GM19395 (cell line): ENCODE measurements around the gene CILP.
"Not testable (repeated sequence)": the region's sequence is repeated elsewhere in the genome, so short reads cannot be mapped to it uniquely, and the experiment has no call there.

Experiments used
- ATAC-seq: cut with Tn5 transposase; IDR thresholded peaks from one replicate; pipeline ENCODE4 v1.9.1; 2021; ENCODE audit warnings: mild to moderate bottlenecking, moderate library complexity; ENCODE audit not compliant: unreplicated experiment

CILP gene, protein sequence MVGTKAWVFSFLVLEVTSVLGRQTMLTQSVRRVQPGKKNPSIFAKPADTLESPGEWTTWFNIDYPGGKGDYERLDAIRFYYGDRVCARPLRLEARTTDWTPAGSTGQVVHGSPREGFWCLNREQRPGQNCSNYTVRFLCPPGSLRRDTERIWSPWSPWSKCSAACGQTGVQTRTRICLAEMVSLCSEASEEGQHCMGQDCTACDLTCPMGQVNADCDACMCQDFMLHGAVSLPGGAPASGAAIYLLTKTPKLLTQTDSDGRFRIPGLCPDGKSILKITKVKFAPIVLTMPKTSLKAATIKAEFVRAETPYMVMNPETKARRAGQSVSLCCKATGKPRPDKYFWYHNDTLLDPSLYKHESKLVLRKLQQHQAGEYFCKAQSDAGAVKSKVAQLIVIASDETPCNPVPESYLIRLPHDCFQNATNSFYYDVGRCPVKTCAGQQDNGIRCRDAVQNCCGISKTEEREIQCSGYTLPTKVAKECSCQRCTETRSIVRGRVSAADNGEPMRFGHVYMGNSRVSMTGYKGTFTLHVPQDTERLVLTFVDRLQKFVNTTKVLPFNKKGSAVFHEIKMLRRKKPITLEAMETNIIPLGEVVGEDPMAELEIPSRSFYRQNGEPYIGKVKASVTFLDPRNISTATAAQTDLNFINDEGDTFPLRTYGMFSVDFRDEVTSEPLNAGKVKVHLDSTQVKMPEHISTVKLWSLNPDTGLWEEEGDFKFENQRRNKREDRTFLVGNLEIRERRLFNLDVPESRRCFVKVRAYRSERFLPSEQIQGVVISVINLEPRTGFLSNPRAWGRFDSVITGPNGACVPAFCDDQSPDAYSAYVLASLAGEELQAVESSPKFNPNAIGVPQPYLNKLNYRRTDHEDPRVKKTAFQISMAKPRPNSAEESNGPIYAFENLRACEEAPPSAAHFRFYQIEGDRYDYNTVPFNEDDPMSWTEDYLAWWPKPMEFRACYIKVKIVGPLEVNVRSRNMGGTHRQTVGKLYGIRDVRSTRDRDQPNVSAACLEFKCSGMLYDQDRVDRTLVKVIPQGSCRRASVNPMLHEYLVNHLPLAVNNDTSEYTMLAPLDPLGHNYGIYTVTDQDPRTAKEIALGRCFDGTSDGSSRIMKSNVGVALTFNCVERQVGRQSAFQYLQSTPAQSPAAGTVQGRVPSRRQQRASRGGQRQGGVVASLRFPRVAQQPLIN

DNA sequence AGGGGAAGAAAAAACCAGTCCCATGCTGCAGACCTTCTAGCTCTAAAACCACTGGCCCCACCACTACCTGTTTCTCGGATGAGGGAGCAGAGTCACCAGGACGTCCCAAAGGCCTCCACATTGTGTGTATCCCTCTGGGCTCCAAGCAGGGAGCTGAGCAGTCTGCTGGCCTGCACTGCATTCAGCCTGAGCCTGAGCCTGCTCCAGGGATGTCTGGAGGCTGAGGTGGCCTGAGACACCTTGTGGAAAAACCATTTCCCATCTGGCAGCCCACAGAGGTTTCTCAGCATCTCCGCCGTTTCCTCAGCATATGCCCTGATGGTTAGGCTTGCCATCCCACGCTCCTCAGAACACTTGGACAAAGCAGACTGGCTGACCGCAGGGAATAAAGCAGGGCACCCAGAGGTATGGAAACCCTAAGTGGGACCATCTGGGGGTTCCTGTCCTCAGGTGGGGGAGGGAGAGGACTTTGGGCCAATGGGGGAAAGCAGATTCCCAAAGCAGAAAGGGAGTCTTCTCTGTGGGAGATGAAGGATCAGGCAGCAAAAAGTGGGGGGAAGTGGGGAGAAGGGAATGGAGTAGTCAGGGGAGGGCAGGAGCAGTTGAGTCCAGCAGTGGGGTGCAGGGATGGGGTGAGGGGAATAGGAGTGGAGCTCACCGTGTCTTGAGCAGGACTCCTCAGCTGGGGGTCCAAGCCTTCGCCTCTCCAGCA lies at the start of gene CILP:
CILP (minus strand) TSS at position 704 of the 712 bp plus-strand sequence. CDS start 1,718 bp downstream, outside the sequence.
- no peak for ATAC-seq

- no peak for ATAC-seq
Measured at GRCh38 chr15:65260968-65261367, 49.7 kb upstream of the CILP start.

- ATAC-seq: no peak
Measured at GRCh38 chr15:65259367-65259797, 48.1 kb upstream of the CILP start.

- no peak for ATAC-seq
Measured at GRCh38 chr15:65258375-65259262, 47.3 kb upstream of the CILP start.

DNA sequence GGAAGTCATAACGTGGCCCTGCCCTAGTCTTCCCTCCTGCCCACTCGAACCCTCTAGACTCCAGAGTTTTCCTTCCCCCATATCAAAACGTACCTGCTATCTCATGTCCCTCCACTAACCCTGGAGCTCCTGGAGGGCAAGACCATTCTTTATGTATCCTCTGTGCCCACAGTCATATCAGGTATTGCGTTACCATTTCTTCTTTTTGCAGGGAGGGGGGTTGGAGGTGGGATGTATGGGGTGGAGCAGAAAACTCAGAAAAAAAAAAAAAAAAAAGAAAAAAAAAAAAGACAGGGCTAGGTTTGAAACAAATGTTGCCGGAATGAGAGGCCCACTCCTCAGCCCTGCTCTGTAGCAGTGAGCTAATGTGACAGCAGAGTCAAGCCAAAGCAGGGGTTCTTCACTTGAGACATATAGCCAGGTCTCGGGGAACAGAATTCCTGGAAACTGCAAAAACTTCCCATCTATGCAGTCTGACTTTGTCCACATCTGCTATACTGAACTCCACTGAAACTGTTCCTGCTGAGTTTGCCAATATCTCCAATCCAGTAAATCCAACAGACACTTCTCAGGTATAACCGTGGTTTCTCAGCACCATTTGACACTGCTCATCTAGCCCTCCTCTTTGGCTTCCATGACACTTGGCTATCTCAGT lies 44.3 kb upstream of the CILP start:
- no peak for ATAC-seq

DNA sequence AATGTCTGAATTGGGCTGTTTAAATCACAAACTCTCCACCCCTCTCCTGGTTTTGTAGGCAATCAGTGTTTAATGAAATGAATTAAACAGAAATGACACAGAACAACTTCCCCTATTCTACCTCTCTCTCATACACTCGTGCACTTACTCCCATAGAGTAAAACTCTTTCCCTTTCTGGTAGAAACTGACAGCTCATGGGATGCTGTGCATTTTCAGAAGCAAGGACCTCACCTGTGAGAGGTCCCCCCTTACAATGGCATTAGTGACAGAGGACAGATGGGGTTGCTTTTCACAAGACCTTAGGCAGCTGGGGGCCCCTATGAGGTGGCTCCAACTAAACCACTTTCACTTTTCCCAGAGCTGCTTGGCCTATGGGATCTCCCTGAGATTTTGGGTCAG lies 43.5 kb upstream of the CILP start:
- no peak for ATAC-seq

DNA sequence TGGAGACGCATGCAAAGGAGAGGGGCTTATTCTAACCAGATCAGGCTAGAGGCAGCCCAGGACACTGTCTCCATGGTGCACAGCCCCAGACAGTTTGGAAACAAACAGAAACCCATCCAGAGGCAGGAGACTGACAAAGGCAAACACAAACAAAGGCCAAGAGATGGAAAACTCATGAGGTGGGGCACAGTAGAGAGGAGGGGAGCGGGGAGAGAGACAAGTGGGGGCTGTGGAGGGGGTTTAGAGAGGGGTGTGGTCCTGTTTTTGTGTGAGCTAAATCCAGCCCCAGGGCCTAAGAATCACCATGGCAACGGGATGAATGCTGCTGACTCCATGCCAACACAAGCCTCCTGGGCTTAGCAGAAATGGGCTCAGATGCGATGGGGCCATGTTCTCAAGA lies 43.1 kb upstream of the CILP start:
- ATAC-seq: no peak

DNA sequence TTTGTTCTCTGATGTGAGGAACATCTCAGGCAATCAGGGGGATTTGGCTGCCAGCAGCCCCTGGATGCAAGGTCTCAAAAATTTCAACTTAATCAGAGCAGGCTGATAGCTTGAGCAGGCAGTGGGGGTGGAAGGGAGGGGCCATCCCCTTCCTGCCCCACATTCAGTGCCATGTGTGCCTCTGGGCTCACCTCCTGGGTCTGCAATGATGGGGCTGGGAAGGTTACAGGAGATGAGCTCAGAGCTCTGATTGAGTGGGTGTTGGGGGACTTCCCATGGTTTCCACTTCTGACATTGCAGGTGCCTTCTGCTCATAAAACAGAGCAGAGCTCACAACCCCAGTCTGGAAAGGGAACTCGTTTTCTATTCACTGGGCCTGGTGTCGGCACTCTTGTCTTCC lies 38.4 kb upstream of the CILP start:
- ATAC-seq: no peak

DNA sequence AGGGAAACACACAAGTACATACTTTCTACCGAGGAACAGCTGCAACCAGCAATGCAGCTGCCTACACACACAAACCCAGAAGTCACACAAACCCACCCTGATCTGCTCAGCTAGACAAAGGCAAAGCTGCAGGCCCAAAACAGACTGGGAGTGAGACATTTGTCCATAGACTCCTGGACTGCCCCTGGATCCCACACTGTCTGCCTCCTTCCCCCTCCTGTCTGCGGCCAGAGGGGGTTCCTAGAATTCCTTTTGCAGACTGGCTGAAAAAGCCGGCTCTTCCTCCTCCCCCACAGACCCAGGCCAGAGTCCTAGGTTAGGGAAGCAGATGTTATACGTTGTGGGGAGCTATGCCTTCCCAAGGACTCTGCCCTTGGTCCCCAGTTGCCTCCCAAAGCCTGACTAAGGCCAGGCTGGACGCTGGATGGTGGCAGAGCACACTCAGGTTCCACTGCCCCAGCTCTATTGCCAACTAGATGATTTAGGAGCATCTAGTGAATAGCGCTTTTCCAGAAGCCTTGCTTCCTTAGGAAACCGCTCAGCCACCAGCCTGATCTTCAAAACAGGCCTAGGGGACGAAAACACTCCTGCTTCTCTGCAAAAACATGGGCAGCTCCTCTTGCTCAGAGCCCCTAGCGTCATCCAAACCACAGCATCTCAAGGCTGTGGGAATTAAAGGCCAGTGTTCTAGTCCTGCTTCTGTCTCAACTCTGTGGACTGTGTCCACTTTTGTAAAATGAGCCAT lies 37.4 kb upstream of the CILP start:
- no peak for ATAC-seq

DNA sequence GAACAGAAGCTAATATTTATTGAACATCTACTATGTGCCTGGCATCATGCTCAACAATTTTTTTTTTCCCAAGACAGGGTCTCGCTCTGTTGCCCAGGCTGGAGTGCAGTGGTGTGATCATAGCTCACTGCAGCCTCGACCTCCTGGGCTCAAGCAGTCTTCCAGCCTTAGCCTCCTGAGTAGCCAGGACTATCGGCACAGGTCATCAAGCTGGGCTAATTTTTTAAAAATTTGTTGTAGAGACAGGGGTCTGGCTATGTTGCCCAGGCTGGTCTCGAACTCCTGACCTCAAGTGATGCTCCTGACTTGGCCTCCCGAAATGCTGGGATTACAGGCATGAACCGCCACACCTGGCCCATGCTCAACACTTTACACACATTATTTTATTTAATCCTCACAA lies 35.7 kb upstream of the CILP start:
- no peak for ATAC-seq

GRCh38 chr15:65246026-65246714 lies 34.9 kb upstream of the CILP start:
- ATAC-seq: no peak

DNA sequence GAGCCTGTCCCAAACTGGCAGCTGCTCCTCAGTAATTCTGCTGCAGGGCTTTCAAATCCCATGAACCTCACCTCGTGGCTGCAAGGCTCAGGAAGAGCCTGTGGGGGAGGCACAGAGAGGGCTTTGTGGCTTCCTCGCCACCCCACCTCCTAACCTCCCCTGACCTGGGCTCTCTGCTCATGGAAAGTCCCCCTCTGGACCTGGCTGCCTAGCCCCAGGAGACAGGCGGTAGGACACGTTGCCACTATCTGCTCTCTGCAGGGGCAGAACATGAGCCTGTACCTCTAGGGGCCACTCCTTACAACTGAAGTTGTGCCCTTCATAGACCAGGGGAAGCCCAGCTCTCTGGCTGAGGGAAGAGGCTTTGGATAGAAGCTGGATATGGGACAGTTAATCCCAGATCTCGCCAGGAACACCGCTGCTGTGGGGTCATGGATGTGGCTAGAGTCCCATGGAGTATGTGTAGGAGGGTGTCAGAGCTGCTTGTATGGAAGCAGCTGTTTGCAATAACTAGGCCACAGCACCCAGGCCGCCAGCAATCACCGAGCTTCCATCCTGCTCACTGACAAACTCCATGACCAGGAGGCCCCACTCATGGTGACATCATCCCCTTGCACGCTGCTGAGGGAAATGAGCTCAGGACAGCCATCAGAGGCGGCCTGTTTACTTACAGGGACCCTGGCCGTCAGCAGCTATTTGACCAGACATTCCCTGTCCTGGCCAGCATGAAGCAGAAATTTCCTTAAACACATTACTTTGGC lies 34.0 kb upstream of the CILP start:
- ATAC-seq: no peak

- ATAC-seq: no peak
Measured at GRCh38 chr15:65244638-65245037, 33.4 kb upstream of the CILP start.

DNA sequence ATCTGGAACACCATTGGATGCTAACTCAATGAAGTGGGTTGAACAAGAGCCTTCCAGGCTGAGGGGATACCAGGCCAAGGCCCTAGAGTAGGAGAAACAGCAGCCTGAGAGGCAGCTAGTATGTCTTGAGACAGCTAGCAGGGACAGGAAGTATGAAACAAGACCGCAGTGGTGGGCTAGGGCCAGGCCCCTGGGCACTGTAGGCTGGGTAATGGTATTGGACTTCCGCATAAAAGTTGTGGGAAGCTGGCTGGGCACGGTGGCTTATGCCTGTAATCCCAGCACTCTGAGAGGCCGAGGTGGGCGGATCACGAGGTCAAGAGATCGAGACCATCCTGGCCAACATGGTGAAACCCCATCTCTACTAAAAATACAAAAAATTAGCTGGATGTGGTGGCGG lies 25.2 kb upstream of the CILP start:
- not testable (repeated sequence) for ATAC-seq

DNA sequence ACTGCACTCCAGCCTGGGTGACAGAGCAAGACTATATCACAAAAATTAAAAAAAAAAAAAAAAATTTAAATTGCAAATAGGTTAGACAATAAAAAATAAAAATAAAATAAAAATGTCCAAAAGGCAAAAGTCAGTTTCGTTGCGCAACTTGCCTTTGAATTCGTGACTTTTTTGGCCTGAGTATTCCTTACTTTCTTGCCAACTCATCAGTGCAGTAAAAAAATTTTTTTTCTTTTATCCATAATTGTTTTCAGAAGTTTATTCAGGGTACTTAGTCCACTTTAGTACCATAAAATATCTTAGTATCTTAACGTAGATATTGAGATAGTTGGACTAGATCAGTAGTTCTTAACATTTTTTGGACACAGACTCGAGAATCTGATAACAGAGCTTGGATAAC lies 22.4 kb upstream of the CILP start:
- ATAC-seq: no peak

DNA sequence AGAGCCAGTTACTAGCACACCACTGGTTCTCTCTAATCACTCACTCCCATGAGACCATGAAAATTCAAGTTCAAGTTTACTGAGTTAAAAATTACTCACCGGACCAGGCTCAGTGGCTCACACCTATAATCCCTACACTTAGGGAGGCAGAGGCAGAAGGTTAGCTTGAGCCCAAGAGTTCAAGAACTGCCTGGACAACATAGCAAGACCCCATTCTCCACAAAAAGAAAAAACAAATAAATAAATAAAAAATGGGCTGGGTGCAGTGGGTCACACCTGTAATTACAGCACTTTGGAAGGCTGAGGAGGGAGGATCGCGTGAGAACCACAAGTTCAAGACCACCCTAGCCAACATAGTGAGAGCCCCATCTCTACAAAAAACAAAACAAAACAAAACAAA lies 21.2 kb upstream of the CILP start:
- no peak for ATAC-seq

DNA sequence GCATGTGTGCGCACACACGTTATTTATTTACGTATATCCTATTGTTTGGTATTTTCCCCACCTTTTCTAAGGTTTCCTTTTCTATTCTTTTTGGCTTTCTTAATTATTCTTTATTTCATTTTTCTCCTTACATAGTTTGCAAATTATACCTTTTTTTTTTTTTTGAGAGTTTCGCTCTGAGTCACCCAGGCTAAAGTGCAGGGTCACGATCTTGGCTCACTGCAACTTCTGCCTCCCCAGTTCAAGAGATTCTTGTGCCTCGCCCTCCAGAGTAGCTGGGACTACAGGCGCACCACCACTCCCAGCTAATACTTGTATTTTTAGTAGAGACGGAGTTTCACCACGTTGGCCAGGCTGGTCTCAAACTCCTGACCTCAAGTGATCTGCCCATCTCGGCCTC lies 20.0 kb upstream of the CILP start:
- no peak for ATAC-seq
